HG02642 (cell line): ENCODE data around the gene RNF31.
A peak's percentile ranks its signal among the peaks of the same experiment; 100 is the strongest.
"Not testable (repeated sequence)": the region's sequence is repeated elsewhere in the genome, so short reads cannot be mapped to it uniquely, and the experiment has no call there.

ENCODE experiments used
- ATAC-seq: cut with Tn5 transposase; IDR thresholded peaks from one replicate; pipeline ENCODE4 v1.9.1; 2021; ENCODE audit warnings: mild to moderate bottlenecking; ENCODE audit not compliant: unreplicated experiment, poor library complexity

RNF31 gene

DNA sequence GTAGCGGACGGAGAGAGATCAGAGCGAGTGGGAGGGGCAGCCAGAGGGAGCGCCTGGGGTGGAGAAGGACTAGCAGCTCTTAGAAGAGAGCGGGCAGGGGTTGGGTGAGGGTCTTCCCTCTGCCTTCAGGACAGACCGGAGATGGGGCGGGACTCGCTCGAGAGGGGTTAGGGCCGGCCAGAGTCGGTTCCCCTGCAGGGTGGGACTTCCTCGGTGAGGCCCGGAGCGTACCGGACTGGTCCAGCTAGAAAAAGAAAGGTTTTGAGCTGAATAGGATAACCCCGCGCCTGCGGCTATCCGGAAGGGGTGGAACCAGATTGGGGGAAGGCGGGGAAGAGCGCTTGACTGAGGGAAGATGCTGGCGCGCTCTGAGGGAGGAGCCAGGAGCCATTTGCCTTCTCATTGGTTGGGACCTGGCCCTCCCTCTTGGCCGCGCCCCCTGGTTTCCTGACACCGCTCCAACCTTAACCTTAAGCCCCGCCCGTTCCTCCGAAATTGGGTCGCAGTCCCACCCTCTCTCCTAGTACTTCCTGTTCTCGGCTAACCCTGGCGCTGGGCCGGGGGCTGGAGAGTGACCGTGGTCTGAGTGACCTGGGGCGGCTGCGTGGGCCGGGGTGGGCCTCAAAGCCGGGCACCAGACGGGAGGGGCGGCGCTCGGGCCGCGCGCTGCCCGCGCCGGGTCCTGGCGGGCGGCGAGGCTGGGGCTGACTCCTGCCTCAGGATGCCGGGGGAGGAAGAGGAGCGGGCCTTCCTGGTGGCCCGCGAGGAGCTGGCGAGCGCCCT is at the start of gene RNF31:
Gene RNF31, plus strand, starts transcription at position 521 of the 783 bp plus-strand sequence. Its CDS starts 201 bp downstream, at position 722.
- peak; percentile 82 for ATAC-seq

DNA sequence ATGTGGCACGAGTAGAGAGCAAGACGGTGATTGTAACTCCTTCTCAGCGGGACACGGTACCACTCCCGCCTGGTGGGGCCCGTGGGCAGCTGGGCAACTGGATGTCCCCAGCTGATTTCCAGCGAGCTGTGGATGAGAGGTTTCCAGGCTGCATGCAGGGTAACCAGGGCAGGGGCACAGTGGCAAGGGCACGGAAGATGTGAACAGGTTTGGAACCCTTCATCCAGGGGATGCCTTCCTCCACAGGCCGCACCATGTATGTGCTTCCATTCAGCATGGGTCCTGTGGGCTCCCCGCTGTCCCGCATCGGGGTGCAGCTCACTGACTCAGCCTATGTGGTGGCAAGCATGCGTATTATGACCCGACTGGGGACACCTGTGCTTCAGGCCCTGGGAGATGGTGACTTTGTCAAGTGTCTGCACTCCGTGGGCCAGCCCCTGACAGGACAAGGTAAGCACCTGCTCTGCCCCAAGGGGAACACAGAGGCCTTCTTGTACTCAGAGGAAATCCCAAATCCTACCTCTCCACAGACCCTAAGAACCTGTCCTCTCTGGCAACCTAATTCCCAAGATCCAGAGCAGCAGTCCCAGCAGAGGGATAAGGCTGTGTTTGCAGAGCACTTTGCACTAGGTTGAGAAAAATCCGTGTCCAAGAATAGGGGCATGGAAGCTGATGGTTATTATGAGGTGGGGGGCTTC is 48.9 kb upstream of the RNF31 start:
- no peak for ATAC-seq

DNA sequence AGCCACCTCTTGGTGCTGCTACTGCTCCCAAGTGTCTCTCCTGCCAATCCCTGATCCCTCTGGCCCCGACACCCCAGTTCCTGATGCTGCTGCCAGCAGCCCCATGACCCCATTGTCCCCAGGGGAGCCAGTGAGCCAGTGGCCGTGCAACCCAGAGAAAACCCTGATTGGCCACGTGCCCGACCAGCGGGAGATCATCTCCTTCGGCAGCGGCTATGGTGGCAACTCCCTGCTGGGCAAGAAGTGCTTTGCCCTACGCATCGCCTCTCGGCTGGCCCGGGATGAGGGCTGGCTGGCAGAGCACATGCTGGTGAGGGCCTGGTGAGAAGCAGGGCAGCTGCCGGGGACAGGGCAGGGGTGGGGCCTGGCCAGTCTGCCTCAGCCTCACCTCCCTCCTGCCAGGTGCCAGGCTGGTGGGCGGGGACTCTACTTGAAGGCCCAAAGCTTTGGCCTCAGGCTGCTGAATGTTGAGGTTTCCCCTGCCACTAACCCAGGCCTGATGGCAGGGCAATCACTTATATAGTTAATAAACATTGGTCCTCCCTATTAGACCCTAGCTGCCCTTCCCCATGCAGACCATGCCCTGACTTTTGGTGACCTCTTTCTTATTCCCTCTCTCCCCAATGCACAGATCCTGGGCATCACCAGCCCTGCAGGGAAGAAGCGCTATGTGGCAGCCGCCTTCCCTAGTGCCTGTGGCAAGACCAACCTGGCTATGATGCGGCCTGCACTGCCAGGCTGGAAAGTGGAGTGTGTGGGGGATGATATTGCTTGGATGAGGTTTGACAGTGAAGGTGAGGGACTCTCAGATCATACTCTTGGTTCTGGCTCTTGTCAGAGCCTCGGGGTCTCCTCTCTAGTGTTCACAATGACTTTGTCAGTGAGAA is 48.1 kb upstream of the RNF31 start:
- no peak for ATAC-seq

DNA sequence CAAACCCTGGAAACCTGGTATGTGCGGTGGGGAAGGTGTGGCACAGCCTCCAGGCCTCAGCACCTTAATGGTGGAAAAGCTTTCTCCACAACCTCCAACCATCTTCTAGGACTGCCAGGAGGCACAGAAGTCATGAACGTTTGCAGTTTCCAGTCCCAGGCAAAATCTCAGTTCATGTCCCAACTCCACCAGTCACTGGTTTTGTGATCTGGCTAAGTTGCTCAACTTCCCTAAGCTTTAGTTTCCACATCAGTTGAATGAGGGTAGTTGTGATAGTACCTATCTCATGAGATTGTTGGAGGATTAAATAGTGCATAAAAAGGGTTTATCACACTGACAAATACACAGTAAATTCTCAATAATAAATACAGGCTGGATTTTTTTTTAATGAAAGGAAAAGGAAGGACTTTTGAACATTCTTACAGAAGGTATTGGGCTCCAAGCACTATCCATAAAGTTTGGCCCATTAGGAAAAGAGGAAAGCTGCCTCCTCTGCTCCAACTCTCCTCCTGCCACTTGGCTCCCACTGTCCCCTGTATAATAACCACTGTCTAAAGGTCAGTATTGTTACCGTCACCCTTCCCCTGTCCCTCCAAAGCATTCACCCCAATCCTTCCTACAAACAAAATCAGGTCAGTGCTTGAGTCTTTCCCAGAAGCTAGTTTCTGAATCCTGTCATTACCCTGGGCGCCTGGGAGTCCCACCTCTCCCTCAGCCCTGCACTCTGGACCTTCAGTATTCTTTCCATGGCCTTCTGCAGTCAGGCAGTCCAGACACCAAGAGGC is 46.9 kb upstream of the RNF31 start:
- no peak for ATAC-seq

DNA sequence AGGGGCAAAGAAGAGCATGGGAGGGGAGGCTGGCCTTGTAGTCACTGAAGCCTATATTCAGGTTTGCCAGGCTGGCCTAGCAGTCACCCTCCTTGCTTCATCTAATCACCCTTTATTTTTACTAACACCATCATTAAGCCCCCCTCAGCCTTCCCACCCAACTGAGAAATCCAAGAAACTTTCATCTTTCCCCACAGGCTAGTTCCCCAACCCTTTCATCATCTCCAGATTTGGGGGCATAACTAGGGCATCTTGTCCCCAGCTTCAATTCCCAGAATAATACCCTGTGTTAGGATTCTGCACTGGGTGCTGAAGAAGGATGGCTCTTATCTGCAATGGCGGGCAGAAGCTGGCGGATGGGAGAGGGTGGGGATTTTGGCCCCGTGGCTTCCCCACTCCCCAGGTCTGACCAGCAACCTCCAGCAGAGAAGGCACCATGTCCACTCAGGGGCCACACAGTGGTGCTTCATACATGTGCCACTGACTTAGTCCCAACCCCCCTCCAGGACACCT is 46.3 kb upstream of the RNF31 start:
- no peak for ATAC-seq

DNA sequence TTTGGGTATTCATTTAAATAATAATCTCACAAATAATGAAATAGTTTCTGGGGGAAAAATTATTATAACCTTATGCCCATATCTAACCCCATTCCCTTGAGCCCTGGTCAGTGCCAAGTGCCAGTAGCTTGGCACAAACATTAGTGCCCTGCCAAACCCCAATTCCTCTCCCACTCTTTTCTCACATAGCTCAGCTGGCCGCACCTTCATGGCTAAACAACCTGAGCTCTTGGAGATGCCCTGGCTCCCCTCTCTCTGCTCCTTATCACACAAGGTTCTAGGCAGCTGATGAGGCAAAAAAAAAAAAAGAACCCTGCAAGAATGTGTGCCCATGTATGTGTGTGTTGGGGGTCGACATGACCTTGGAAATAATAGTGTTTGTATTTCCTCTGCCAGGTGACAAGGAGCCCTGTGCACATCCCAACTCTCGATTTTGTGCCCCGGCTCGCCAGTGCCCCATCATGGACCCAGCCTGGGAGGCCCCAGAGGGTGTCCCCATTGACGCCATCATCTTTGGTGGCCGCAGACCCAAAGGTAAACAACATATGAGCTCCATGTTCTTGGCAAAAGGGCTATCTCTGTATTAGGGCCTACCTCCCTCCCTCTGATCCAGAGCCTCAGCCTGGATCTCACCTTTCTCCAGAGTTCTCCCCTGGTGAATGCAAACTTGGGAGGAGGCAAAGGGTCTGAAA is 44.8 kb upstream of the RNF31 start:
- ATAC-seq = no peak

DNA sequence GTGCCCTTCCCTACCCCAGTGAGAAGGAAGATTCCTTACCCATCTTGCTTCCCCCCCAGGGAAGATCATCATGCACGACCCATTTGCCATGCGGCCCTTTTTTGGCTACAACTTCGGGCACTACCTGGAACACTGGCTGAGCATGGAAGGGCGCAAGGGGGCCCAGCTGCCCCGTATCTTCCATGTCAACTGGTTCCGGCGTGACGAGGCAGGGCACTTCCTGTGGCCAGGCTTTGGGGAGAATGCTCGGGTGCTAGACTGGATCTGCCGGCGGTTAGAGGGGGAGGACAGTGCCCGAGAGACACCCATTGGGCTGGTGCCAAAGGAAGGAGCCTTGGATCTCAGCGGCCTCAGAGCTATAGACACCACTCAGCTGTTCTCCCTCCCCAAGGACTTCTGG is 43.8 kb upstream of the RNF31 start:
- ATAC-seq = no peak

DNA sequence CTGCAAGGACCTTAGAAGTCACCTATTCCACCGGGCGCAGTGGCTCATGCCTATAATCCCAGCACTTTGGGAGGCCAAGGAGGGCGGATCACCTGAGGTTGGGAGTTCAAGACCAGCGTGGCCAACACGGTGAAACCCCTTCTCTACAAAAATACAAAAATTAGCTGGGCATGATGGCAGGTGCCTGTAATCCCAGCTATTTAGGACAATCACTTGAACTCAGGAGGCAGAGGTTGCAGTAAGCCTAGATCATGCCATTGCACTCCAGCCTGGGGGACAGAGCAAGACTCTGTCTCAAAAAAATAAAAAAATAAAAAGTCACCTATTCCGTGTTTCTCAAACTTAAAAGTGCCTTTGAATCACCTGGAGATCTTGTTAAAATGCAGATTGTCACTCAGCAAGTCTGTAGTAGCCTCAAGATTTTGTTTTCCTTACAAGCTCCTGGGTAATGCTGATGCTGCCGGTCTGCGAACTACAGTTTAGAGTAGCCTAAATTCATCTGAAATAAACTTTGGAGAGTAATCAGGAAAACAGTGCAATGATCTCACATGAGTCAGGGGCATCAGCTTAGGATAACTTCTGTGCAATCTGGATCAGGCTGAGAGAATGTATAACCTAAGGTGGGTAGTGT is 41.6 kb upstream of the RNF31 start:
- ATAC-seq = not testable (repeated sequence)

DNA sequence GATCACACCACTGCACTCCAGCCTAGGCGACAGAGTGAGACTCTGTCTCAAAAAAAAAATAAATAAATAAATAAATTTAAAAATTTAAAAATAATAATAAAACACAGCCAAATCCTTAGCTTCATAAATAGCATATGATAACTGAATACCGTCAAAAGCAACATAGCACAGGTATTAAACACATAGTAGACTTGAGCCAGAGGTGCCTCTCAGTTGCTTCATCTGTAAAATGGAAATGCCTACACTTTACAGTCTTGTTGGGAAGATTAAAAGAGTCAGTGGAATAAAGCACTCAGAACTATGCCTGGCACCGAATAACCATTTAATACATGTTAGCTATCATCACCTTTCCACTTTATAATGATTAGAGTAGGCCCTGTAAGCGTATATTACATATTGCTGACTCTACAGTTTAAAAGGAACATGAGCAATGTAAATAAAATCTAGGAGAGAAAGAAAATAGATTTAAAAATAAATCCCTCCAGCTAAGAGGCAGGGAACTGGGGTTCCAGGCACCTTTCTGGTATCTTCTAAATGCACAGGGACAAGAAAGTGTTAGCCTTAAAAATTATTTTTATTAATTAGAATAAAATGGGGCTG is 40.5 kb upstream of the RNF31 start:
- no peak for ATAC-seq

DNA sequence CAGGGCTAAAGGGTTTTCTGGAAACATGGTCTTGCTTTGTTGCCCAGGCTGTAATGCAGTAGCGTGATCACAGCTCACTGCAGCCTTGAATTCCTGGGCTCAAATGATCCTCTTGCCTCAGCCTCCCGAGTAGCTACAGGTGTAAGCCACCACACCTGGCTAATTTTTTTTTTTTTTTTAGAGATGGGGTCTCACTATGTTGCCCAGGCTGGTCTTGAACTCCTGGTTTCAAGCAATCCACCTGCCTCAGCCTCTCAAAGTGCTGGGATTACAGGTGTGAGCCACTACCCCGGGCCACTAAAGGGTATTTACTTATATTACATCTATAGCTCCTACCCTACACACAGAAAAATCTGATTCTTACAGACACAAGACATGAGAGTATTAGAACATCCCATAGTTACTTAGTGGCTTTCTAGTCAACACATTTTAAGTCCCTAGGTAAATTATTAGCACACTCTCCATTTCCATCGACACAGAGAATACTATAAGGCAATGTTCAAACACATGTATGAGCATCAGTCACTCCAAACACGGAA is 38.9 kb upstream of the RNF31 start:
- peak; percentile 24 for ATAC-seq

DNA sequence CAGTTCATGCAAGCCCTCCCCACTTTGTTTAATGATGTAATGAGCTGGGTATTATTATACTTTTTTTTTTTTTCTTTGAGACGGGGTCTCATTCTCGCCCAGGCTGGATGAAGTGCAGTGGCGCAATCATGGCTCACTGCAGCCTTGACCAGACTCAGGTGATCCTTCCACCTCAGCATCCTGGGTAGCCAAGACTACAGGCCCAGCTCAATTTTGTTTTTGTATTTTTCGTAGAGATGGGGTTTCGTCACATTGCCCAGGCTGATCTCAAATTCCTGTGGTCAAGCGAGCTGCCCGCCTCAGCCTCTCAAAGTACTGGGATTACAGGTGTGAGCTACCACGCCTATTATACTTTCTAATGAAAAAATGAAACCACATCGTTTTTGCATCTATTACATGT is 37.2 kb upstream of the RNF31 start:
- ATAC-seq = no peak

DNA sequence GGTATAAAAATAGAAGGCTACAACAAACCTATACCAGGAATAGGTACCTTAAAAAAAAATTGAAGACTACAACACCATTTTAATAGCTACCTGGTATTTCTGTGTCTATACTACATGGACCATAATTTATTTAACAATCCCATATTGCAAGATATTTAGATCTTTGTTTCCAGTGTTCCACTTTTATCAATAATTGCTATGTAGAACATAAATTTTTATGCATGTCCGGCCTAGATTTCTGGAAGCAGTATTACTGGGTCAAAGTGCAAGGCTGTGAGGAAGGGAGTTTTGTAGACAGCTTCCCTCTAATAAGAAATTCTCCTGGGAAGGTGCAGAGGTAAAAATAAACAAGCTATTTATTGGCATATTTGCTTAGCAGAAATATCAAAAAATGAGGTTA is 36.8 kb upstream of the RNF31 start:
- ATAC-seq = no peak

DNA sequence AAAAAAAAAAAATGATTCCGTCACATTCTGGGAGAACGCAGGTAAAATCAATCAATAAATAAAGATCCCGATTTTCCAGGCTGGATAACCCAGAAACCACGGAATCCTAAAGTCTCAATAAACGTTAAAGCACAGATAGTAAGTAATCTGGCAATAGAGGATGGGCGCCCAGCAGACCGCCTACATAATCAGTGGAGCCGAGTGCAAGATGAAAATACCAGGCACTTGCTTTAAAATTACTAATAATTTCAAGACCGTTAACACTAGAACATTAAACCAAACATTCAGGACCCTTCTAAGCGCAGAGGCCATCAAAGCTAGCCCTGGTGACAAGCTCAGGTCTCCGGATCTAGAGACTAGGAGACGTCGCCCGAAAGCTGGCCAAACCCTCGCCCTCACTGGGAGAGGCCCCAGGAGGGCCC is 33.9 kb upstream of the RNF31 start:
- no peak for ATAC-seq

DNA sequence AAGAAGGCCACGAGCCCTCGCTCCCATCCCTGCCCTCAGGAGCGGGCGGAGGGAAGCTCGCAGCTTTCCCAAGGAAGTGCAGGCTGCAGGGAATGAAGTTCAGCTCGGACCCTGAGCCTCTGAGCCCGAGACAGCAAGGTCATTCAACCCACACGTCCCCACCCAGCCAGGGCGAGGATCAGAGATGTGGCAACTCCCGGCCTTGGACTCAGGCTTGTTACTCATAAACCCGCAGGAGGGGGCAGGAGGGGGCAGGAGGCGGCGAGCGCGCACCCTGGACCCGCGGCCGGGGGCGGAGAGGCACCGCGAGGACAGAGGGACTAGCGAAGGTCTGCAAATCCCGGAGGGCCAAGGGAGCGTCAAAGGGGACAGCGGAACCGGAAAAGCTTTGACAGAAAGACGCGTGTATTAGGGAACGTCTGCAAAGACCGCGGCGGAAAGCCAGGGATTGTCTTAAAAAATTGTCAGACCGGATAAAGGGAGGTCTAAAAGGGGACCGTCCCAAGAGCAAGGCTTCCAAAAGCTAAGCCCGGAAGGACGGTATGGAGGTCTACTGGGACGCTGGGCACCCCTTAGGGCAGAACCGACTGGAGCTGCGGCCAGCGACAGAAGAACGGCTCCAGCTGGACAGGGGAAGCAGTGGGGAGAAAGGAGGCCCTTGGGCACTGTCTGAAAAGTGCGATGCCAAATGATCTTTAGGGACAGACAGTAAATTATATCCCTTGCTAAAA is 33.3 kb upstream of the RNF31 start:
- ATAC-seq = peak; percentile 29

DNA sequence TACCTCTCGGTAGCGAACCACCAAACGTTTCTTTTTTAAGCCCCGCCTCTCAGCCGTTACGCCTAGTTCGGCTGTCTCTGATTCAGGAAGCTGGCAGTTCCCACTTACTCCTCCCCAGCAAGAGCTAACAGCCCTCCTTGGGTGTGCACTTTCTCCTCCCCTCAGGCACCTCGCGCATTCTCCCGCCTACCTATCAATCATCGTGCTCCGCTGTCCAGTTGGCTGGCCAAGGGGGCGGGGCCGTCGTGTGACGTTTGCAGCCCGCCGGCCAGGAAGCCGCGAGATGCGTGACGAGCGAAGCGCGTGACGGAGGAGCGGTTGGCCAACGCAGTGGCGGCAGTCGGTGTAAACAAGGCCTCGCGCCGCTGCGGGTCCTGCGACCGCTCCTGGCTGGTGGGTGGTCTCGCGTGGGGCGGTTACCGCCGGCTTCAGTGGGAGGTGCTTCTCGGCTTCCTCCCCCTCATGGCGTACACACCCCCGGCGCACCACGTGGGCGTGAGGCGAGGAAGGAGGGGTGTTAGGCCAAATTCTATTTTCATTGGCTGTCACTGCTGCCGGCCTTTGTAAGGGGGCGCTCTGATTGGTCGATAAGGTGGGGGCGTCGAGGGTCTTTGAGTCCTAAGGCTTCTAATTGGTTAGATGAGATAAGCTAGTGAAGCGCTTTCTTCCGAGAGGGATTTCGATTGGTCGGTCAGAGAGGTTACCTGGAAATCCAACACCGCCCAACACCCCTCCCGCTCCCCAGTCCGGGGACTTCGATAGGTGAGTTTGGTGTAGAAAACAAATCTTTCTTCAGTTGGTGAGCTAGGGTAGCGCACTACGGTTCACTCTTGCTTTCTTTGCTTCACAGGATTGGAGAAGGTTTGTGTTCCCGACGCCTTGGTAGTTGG is 32.5 kb upstream of the RNF31 start, which contains the start of the genes DCAF11 and NRL:
Gene DCAF11, plus strand, starts transcription at position 246 of the 890 bp plus-strand sequence. CDS start 818 bp downstream, outside the sequence.
Gene NRL, minus strand, starts transcription at position 418 of the 890 bp plus-strand sequence. CDS start 32,101 bp downstream, outside the sequence.
- peak; percentile 86 for ATAC-seq

DNA sequence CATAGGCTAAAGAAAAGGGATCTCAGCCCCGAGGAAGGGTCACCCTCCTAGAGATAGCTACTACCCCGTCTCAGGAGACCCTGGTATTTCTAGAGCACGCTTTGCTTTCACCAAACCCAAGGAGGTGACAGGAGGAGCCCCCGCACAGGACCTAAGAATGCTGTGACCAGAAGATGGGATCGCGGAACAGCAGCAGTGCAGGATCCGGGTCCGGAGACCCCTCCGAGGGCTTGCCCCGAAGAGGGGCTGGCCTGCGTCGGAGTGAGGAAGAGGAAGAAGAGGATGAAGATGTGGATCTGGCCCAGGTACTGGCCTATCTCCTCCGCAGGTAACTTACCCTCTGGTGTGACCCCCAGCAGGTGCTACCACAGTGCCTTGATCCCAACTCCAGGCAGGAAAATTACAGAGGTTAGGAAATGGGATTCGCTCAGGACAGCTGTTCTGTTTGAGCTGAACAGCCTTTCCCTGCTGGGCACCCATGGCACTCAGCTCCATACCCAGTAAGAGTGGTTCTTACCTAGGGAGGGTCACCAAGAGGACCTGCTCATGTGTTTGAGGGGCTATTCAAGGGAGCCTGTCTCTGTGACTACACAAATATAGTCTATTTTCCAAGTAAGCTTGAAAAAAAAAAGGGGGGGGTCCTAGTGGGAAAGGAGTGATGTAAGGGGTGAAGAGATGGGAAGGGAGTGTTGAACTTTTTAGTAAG is 31.7 kb upstream of the RNF31 start:
- no peak for ATAC-seq
